ENCODE results near the gene MAPK6.

Gene MAPK6

GRCh38 chr15:52010633-52011595 is 8.1 kb upstream of the MAPK6 start:
- no peak for DNase-seq (ENCODE audit: low read depth)

GRCh38 chr15:52011711-52012144 is 7.3 kb upstream of the MAPK6 start:
- no peak for DNase-seq (ENCODE audit: low read depth)

DNA sequence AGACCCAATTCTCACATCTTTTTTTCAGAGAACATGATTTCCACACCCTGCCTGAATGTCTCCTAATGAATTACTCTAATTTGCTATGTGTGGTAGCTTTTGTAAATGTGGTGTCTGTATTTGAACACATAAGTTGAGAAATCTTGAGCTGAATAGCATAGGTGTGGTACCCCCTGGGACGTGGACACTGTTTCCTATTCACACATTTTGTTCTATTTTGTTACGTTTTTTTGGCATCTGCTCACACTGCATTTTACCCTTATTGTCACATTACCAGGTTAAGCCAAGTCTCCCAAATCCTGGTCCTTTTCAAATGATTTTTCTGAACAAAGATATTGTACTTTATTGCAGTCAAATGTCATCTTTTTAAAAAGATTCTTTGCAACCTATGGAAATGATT is 6.8 kb upstream of the MAPK6 start:
- no peak for DNase-seq (ENCODE audit: low read depth)

GRCh38 chr15:52013151-52013791 is 5.7 kb upstream of the MAPK6 start:
- DNase-seq (ENCODE audit: low read depth), result no peak

DNA sequence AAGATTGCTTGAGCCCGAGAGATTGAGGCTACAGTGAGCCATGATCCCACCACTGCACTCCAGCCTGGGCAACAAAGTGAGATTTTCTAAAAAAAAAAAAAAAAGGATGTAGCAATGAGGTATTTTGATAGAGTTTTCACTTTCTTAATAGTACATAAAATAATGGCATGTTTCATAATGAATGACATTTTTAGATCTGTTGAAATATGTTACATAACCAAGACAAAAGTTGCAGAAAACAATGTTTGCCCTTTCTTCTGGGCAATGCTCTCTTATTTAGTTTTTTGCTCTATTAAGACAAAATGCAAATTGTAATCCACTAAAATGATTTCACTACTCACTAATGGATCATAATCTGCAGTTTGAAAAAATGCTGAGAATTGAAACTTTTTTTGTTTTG is 4.4 kb upstream of the MAPK6 start:
- DNase-seq (ENCODE audit: low read depth), result no peak

GRCh38 chr15:52016316-52016715 is 2.7 kb upstream of the MAPK6 start:
- DNase-seq (ENCODE audit: low read depth), result no peak

DNA sequence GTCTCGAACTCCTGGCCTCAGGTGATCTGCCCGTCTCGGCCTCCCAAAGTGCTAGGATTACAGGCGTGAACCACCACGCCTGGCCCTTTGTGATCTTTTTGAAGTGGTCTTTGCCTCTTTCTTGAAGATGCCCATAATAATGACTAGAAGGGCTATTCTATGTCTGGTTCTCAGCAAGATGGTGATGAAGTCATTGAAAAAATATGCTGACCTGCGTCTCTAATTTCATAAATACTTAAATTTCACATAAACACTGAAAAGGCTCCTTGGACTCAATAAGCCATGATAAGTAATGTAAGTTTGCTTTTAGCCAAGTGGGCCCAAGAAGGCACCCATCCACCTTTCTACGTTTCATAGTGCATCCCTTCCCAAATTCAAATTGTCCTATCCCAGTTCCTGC is 775 bp upstream of the MAPK6 start:
- DNase-seq (ENCODE audit: low read depth), result no peak

DNA sequence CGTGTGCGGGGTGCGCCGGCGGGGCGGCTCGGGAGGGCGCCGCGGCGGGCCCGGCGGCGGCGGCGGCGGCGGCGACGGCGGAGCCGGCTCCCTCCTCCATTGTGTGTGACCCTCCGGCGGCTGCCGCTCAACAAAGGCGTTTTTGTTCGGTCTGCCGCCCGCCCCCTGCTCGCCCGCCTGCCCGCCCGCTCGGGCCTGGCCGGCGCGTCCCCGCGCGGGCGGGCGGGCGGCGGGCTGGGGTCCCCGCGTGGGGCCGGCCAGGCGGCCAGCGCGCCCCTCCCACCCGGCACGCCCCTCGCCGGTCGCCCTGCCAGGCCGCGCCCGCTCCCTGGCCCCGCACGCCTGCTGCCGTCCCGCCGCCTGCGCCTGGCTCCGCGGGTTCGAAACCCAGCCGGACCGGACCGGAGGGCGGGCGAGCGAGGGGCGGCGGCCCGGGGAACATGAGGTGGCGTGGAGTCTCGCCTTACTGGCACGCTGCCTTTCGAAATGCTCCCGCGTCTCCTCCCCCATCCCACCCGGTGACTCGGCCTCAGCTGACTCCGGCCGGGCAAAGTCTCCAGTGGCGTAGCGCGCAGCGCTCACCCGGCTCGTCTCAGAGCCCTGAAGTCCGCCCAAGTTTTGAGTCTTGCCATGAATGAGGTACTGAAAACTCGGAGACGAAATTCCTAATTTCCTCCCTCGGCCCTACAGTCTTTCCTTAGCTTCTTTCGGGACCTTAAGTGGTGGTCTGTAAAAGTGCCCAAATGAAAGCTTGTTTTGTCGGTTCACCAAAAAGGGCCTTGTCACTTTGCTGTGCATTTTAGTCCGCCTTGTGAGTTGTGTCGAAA is 588 bp downstream of the MAPK6 start:
- DNase-seq (ENCODE audit: low read depth), result peak; percentile 36

DNA sequence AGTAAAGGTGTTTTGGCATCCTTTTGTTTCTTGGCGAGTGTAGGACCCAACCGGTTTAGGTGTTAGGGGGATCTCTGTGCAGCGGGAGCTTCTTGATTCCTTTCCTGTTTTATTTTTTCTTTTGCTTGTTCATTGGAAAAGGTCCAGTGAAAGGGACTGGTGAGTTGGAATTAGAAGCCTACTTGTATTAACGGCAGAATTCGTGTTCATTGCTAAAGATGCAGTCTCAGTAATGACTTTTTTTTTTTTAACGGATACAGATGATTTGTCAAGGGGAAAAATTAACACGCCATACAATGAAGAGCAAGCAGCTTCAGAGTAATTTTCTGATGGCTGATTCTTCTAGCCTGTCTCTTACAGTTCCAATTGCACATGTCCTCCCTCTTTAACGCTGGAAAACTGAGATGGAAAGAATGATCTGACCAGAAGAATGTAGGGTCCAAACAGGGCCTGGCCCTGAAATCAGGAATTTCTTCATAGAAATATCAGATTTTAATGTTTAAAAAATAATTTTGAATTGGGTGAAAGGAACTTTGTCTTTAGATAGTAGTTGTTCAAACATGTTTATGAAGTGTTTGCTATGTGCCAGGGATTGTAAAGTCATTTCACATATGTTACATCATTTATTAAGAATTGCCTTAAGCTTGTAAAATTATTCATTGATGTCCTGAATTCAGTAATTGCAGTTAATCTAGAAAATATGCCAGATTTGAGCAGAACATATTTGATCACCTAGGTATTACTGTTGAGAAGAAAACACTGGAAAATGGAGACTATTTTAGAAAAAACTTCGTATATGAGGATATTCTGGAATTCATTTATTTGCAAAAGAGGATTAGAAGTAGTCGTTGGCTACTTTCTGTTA is 1.4 kb downstream of the MAPK6 start:
- DNase-seq (ENCODE audit: low read depth), result no peak

GRCh38 chr15:52021128-52021671 is 2.2 kb downstream of the MAPK6 start:
- no peak for DNase-seq (ENCODE audit: low read depth)

GRCh38 chr15:52021892-52022540 is 3.0 kb downstream of the MAPK6 start:
- no peak for DNase-seq (ENCODE audit: low read depth)

- DNase-seq (ENCODE audit: low read depth), result no peak
These were observed 4.3 kb downstream of the MAPK6 start for GRCh38 chr15:52023169-52023922.

GRCh38 chr15:52028431-52029093 is 9.5 kb downstream of the MAPK6 start:
- DNase-seq (ENCODE audit: low read depth), result no peak

DNA sequence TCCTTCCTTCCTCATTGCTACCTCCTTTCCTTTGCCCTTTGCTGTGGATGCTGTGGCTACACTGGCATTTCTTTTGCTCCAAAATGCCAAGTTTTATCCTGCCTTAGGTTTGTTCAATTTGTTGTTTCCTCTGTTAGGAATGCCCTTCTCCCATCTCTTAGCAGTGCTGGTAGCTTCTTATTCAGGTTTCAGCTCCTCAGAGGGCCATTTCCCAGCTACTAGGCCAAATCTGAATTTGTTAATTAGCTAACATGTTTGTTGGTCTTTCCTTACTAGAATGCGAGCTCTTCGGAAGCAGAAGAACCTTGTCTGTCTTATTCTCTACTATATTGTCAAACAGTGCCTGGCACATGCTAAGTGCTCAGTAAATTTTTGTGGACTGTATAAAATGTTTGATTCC is 11.0 kb downstream of the MAPK6 start:
- DNase-seq (ENCODE audit: low read depth), result no peak

GRCh38 chr15:52031556-52031955 is 12.5 kb downstream of the MAPK6 start:
- DNase-seq (ENCODE audit: low read depth), result no peak

GRCh38 chr15:52037889-52038505 is 19.0 kb downstream of the MAPK6 start:
- DNase-seq (ENCODE audit: low read depth), result no peak

- DNase-seq (ENCODE audit: low read depth), result no peak
These were observed 21.1 kb downstream of the MAPK6 start for GRCh38 chr15:52039925-52040781.

All from stimulated activated CD8-positive, alpha-beta memory T cell treated with anti-CD3 and anti-CD28 coated beads, Interleukin-15, amount 100 ng/mL, for 24 hours (primary cell).